ENCODE results near the gene IFNG.

DNA sequence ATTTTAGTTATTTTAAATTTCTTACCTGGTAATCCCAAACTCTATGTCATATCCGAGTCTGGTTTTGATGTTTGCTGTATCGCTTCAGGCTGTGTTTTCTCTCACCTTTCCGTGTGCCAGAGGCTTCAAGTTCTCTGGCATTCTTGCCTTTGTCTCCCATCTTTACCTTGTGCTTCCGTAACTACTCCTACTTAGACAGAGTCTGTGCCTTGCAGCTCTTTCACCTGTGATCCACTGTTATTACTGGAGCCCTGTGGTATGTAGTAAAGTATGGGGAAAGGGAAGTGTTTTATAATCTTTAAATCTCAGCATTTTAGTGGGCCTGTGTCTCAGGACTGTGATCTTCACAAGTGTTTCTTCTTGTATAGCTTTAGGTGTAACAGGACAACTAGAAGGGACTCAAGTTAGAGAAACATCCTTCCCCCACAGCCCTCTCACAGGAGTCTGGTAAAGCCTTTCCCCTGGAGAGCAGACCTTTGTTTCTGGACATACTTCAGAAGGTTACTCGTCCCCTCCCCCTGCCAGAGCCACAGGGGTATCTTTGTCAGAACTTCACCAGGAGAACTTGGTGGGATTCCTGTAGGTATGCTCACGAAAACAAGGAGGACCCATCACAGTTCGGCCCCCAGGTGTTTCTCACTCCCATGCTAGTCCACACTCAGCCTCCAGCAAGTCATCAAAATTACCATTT is 11.1 kb downstream of the IFNG start:
- no peak for TF ChIP-seq CTCF (IDR thresholded peaks at IDR 0.05)
- no peak for TF ChIP-seq POLR2A (IDR thresholded peaks at IDR 0.05)
